HG03060 (cell line): ENCODE measurements around the gene C6orf120.

Source experiments
- ATAC-seq: cut with Tn5 transposase; IDR thresholded peaks from one replicate; pipeline ENCODE4 v1.9.1; 2021; ENCODE audit warnings: low read depth, moderate number of reproducible peaks; ENCODE audit not compliant: unreplicated experiment

C6orf120 gene

GRCh38 chr6:169723991-169724493 is 22.1 kb downstream of the C6orf120 start:
- no peak for ATAC-seq

GRCh38 chr6:169724494-169725124 is 22.7 kb downstream of the C6orf120 start, which contains the start of gene PHF10:
PHF10 (minus strand) TSS chr6:169724500; CDS start chr6:169723931, 569 bp downstream.
- no peak for ATAC-seq

- no peak for ATAC-seq
Observed at GRCh38 chr6:169725125-169726048, 23.5 kb downstream of the C6orf120 start.

- no peak for ATAC-seq
Observed at GRCh38 chr6:169726049-169726400, 24.1 kb downstream of the C6orf120 start.

- no peak for ATAC-seq
Observed at GRCh38 chr6:169726963-169727362, 25.0 kb downstream of the C6orf120 start.

- ATAC-seq: no peak
Observed at GRCh38 chr6:169729961-169730360, 28.0 kb downstream of the C6orf120 start.

- ATAC-seq: no peak
Observed at GRCh38 chr6:169738204-169738975, 36.5 kb downstream of the C6orf120 start.

GRCh38 chr6:169738976-169739529 is 37.1 kb downstream of the C6orf120 start:
- ATAC-seq: no peak

GRCh38 chr6:169741344-169741743 is 39.4 kb downstream of the C6orf120 start:
- ATAC-seq: no peak

- no peak for ATAC-seq
Observed at GRCh38 chr6:169745405-169745804, 43.5 kb downstream of the C6orf120 start.

- ATAC-seq: no peak
Observed at GRCh38 chr6:169746556-169746955, 44.6 kb downstream of the C6orf120 start.

GRCh38 chr6:169751242-169752073 is 49.5 kb downstream of the C6orf120 start, which contains the start of the genes DYNLT2 and ERMARD:
DYNLT2 (minus strand) TSS chr6:169751572; CDS start chr6:169751458, 114 bp downstream.
ERMARD (plus strand) TSS chr6:169751622; CDS start chr6:169751658, 36 bp downstream.
- peak; percentile 85 for ATAC-seq

GRCh38 chr6:169752074-169752623 is 50.2 kb downstream of the C6orf120 start:
- ATAC-seq: no peak
